HG03060 (cell line): ENCODE data around the gene EPHX1.
A peak's percentile ranks its signal among the peaks of the same experiment; 100 is the strongest.

ENCODE experiments used
- ATAC-seq: cut with Tn5 transposase; IDR thresholded peaks from one replicate; pipeline ENCODE4 v1.9.1; 2021; ENCODE audit warnings: low read depth, moderate number of reproducible peaks; ENCODE audit not compliant: unreplicated experiment

The EPHX1 gene

DNA sequence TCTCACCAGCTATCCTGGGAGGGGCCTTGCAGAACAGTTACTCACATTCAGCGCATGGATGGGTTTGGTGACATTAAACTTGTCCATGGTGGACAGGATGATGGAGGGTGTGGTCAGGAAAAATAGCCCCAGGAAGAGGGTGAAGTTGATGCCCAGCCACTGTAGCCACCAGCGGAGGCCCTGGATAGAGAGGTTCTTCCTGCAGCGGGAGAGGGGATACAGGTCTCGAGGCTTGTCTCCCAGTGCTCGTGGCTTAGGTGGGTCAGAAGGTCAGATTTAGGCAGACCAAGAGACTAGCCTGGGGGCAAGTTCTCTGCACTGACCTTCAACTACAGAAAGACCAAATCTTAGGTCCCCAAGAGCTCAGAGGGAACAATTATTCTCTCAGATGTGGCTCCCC lies 49.2 kb downstream of the EPHX1 start:
- no peak for ATAC-seq

DNA sequence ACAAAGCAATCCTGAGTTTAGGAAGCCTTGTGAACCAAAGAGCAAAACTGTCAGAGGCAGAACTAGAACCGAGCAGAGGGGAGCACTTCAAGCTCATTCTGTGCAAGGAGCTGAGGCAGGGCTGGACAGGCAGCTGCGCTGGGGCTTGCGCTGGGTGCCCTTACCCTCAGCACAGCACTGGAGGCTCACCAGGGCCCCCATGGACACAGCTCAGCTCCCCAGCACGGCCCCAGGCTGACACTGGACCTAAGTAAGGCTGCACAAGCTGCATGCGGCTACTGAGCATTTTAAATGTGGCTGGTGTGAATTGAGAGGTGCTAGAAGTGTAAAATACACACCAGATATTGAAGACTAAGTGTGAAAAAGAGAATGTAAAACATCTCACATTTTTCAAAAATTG lies 50.2 kb downstream of the EPHX1 start:
- no peak for ATAC-seq

DNA sequence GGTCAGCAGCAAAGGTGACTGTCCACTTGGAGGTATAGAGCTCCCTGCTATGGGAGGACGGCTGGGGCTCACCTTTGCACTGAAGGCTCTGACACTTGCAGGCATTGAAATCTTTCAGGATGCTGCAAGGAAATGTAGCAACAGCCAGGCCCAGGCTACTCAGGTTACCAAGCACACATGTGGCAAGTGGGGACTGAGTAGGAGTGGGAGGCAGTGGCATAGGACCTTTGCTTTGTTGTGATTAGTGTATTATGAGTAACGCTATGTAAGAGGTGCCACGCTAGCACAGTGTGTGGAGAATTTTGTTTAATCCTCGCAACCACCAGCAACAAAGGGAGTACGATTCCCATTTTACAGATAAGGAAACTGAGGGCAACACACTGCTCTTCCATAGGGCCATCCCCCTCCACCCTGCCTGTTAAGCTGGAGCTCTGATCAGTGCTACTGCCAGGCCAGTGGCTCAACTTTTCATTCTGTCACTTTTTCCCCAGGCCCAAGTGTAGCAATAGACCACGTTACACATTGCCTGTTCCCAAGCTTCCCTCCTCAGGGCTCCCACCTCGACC lies 51.0 kb downstream of the EPHX1 start:
- no peak for ATAC-seq

DNA sequence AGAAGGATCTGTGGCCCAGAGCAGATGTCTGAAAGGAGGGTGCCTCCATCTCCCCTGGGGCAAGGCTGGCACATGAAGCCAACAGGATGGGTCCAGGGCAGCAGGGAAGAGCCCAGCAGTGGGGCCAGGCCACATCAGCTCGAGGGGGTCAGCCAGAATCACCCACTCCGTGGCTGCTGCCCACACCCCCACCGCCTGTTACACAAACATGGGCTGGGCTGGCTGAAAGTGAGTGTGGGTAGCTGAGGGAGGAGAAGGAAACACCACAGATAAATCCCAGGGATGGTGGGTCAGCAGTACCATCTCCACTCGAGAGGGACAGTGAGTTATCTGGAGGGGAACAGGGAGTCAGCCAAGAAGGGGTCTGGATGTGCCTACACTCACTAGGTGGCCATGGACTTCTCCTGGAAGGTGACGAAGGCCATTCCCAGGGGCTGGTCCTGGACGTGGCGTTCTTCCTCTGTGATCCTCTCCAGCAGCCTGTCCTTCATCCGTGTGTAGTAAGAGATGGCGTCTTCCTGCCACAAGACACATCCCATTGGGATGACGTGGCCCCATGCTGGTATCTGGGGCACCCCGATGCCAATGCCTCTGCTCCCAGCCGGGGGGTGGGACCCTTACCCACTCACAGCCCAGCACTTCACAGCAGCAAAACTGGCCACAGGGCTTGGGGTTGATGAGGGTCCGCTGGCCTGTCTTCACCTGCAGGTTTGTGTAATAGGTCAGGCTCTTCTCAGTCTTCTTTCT lies 52.1 kb downstream of the EPHX1 start:
- no peak for ATAC-seq

DNA sequence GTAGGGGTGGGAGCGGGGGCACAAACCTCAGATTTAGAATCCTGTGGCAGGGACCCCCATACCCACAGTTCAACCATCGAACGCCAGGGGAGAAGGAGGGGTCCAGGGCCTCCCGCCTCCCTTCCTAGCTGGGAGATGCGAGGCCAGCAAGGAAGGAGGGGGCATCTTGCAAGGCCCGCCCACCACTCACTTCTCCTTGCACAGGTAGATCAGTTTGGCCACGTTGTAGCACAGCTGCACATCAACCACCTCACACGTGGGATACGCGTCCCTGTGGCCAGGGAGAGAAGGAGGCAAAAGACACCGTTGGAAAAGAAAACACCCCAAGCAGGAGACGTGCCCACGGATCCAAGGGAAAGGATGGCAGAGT lies 52.6 kb downstream of the EPHX1 start:
- no peak for ATAC-seq

DNA sequence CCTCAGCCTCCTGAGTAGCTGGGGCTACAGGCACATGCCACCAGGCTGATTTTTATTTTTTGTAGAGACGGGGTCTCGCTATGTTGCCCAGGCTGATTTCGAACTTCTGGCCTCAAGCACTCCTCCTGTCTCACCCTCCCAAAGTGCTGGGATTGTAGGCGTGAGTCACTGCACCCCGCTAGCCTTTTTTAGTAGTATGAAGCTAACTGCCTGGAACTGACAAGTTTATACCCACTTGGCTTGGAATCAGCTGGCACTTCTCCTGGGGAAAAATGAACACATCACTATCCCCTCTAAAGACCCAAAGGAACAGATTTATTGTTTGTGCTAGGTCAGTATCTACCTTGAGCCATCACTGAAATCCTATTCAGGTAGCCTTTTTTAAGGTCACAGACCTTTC lies 53.2 kb downstream of the EPHX1 start:
- no peak for ATAC-seq

DNA sequence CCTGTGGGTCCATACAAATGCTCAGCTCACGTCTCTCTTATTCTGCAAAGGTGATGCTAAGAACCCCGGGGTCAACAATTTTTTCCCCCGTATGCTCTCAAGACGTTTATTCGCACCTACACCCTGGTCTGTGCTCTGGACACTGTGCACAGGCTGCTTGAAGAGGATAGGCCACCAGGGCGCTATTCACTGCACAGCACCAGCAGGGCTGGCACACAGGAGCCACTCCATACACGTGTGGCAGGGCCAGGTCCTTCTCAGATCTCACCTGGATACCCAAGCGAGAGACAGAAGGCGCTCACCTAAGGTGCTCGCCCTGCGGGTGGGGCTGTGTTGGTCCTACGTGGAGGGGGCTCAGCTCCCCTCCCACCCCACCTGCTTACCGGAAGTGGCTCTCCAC lies 55.6 kb downstream of the EPHX1 start:
- ATAC-seq: no peak

DNA sequence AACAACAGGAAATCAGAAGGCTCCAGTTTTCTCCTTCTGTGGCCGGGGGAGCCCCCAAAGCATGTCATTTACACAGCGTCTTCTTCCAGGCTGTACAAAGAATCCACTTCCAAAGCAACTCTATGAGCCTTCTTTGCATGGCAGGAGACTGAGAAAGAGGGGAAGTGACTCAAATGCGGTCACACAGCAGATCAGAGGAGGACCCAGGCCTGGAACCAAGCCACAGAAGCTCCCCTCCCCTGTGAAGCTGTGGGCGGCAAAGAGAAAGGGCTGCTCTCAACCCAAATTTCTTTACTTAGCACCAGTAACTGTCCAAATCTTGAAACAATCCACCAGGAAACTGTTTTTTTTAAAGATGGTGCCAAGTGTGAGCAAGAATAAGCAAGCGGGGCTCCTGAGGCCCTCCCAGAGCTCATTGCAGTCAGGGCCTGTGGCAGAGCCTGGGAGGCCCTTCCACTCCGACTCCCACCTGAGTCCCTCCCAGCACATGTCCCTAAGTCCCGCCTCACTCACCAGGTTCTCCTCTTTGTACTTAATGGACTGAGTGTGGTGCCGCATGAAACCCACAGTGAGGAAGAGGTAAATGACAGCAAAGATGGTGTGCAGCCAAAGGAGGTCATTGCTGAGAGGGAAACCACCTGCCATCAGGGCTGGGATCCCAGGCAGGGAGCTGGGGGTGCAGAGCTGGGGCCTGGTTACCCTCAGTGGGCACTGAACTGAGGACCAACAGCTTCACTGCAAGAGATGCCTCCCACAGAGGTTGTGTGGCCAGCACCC lies 56.3 kb downstream of the EPHX1 start:
- ATAC-seq: peak; percentile 71

DNA sequence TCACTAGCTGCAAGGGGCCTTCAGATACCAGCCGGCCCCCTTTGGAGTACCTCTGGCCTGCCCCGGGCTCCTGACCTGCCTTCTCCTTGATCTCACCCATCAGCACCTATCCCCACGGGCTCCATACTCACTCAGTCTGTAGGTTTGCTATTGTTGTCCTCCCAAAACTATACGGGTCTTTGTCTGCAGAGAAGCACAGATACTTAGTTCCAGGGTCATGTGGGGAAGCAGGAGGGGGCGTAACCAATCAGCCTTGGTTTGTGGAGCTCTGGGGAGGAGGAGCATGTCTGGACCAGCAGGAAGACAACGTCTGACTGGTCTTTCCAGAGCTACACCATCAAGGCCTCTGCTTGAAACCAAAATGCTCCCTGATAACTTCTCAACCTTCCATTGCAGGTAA lies 57.1 kb downstream of the EPHX1 start:
- no peak for ATAC-seq

DNA sequence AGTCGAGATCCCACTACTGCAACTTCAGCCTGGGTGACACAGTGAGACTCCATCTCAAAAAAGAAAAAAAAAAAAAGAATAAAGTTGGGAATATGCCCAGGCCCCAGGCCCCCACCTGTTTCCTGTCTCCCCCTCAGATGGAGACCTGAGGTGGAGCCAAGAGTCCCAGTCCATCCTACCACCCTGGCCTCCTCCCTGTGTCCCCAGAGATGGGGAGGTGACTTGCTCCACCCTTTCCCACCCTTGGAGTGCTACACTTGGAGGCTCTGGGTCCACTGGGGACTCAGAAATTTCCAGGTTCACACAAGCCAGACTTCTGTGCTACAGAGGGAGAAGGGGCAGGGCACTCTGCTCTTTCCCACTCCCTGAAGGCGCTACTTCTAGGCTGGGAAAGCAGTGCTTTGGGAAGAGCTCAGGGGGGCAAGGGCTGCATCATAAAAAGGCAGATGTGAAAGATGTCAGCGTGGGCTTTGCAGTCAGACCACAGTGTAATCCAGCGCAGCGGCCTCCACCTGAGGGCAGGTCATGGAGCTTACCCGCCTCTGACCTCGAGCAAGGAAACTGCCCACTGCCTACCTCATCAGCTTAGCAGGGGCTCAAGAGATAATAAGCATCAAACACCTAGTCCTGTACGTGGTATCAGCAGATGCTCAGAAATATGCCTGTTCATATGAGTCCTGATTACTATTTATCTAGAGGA lies 58.9 kb downstream of the EPHX1 start:
- ATAC-seq: no peak

DNA sequence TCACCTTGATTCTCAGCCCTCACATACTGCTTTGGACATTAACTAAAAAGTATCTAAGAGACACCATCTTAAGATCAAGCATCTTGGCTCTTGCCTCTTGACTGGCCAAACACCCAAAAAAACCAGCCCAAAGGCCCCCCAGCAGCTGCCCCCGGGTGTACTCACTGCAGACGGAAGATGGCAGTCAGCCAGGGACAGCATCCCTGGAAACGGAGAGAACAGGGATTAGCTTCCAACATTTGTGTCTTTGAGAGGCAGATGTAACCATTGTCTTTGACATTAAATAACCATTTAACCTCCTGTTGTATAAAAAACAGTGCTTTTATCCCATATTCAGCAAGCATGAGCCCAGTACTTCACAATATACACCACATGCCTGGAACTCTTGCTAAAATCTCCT lies 61.0 kb downstream of the EPHX1 start:
- ATAC-seq: no peak

DNA sequence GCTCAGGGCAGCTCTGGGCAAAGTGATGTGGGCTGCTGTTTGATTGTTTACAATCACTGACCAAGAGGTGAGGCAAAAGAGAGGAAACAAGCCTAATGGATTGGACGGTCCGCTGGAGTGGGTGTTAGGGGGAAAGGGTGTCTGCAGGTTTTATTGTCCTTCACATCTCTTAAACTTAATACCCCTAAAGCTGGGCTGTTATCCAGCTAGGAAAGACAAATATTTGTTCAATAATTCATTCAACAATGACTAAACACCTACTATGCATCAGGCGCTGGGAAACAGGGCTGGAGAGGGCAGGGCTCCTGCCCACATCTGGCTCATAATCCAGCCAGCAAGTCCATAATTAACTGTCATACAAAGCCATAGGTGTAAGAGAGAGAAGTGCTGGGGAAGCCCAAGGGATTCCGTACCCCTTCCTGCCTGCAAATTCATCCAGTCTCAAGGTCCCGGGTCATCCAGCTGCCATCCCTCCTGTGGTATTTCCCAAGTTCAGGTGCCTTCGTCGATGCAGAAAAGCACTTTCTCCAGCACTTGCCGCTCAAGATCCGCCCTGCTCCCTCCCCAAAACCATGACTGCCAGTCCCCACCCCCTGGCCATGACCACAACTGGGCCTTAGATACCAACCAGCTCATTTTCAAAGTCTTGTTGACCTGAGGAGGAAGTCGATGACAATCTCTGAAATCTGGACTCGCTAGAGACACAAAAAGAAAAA lies 61.6 kb downstream of the EPHX1 start:
- ATAC-seq: no peak

DNA sequence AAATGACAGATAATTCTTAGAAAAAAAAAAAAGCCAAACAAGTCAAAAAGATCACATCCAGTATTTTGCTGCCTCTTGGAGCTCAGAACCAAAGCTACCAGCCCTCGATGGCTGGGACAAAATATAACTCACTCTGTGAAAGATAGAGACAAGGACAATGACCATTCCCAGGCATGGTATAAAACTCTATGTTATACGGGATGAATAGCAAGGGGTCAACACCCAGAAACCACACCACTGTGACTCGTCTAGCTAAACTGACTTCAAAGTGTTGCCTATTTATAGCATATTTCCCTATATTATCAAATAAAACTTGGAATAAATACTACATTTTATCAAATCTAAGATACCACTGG lies 62.1 kb downstream of the EPHX1 start:
- no peak for ATAC-seq

DNA sequence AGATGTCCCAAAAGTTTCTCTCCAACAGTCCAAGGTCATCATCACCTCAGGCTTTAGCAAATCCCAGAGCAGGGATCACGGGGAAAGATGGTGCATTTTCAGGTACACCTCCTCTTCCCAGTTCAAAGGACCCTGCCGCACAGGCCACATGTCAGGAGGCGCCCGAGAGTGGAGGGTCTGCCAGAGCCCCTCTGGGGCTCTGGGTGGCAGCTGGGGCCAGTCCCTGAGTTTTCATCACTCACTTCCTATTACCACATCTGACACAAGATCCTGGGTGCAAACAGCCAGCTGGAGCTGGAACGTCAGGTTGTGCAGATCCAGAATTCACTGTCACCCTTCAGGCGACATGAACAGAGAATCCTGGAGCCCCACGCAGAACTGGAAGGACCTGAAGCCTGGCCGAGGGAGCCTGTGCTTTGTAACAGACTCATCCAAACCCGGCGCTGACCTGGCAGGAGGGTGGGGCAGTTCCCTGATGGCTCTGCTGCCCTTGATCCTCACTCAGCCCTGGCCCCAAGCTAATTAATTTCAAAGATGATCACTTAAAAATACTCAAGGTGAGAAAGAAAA lies 63.4 kb downstream of the EPHX1 start:
- no peak for ATAC-seq

DNA sequence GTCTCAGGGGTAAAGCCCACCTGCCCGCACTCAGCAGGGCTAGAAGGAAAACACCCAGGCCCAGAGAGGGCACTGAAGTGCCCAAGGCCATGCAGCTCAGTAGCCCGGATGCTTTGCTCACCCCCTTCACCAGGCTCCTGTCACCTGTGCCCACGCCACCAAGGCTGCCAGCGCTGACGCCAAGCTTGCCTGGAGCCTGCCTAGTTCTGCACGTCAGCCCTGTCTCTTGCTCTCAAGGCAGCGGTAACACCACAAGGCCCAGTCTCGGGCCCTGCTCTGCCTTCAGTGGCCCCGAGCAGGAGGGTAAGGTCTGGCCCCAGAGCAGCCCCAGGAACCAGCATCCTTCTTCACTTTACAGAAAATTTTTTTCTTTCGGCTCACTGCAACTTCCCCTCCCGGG lies 64.5 kb downstream of the EPHX1 start:
- ATAC-seq: no peak

DNA sequence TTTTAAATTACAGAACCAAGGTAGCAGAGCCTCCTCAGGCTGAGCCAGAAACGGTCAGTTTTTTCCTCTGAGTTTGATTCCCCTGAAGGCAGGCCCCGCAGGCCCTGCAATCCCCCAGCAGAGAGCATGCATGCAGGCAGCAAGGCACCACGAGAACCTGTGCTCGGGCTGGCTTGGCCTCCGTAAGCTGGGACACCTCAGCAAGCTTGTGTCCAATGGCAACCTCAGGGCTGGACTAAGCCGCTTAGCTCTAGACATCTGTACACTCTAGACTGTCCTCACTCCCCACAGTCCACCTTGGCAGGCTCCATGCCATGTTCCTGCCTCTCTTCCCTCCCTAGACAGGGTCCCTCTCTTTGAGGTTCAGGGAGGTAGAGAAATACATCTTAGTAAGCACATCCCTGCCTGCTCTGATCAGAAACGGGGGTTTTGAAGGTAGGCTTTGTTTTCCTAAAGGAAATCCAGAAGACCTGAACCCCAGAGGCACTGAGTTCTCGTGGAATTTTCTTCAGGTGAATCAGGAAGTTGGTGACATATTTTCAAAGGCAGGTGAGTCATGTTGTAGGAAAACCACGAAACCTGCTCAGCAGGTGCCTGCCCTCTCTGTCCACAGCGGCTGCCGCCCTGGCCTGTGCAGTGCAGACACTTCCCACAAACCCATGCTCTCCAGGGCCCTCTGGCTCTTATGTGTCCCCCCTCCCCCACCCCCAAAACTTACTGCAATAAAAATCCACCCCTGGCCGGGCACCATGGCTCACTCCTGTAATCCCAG lies 65.3 kb downstream of the EPHX1 start:
- ATAC-seq: no peak

DNA sequence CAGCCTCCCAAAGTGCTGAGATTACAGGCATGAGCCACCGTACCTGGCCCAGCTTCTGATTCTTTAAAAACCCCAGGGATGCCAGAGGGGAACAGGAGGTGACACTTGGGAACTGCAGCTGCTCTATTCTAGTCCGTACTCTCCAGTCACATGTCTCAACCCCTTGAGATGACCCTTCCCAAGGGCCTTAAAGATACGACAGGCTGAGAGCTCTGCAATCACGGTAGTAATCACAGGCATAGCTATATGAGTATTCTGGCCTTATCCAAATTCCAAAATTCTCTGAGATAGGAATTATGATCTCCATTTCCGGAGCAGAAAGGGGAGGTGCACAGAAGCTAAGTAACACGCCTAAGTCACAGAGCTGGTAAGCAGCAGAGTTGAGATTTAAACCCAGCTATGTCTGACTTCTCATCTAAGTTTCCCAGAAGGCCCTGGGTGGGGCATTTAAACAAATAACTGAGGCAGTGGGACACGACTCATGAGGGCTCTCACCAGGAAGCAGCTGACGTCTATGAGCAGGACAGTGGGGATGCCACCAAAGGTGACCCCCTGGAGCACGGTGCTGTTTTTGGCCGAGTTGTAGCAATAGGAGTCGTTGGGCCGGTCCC lies 67.1 kb downstream of the EPHX1 start:
- ATAC-seq: no peak

DNA sequence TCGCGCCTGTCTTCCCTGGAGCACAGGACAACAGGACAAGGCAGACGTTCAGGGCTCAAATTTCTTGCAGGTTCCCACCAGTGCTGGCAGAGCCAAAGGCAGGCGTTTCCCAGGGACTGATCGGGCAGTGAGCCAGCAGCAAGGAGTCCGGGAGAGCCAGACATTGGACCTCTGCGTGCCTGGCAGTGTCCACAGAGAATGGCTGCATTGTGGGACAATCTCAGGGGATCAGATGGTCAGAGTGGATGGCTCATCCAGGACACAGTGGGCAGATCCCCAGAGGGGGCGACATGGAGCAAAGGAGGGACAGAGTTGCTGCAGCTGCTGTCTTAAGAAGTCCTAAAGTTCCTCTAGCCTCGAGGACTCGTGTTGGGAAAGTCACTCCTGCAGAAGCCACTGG lies 67.7 kb downstream of the EPHX1 start:
- no peak for ATAC-seq

DNA sequence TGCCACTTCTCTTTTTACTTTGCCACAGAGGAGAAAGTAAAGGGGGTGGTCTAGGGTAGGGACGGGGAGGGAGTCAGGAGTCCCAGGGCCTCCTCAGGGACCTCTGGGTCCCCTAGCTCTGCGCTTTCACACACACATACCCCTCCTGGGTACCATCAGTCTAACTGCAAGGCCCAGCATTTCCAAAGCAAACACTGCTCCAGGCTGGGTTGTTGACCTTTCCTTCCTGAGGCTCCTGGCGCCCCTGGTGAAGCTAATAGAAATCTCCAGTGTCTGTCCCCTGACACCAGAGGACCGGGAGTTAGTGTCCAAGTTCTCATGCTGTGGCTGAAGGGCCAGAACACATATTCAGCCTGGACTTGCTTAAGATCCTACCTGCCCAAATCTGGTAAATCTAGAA lies 68.4 kb downstream of the EPHX1 start:
- ATAC-seq: no peak
